AG08396 (cell line): ENCODE results near the gene RPS6KA4.

Source experiments
- DNase-seq: peaks from one replicate; pipeline ENCODE4 v3.0.0; 2012; ENCODE audit warnings: low spot score, mixed read lengths

Gene RPS6KA4

DNA sequence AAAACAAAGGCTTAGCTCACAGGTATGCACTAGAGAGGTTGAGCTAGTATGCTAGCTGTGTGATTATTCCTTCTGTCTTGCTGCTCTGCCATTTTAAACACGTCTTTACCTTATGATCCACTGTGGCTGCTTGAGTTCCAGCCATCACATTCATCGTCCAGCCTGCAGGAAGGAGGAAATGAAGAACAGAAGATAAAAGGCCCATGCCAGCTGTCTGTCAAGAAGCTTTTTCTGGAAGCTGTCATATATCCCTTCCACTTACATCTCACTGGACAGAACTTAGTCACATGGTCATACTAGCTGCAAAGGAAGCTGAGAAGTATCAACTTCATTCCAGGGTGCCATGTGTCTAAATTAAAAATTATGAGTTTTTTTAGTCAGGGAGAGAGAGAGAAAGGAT lies 31.6 kb upstream of the RPS6KA4 start:
- no peak for DNase-seq

DNA sequence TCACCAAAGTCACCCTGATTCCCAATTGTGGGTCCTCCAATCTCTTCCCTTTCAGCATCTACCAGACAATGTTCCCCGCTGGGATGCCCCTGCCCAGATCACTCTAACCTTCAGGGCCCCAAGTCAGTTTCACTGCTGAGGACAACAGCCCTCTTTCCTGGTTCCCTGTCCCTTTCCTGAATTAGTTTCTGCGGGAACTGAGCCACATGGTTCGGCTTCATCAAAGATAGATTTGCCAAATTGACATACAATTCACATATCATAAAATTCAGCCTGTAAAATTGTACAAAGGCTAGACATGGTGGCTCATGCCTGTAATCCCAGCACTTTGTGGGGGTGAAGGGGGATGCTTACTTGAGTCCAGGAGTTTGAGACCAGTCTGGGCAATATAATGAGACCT lies 31.0 kb upstream of the RPS6KA4 start:
- no peak for DNase-seq

DNA sequence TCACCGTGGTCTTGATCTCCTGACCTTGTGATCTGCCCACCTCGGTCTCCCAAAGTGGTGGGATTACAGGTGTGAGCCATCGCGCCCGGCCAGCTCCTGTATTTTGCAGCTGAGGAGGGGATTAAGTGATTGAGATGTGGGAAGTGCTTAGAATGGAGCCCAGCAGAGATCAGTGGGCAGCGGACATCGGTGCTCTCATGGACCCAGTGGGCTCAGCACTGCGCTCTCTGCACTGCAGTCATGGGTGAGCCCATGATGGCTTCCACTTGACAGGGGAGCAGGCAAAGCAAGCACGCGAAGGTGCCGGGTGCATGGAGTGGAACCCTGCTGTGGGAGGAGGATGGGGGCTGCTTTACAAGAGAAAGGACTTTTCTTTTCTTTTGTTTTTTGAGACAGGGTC lies 28.1 kb upstream of the RPS6KA4 start:
- no peak for DNase-seq

DNA sequence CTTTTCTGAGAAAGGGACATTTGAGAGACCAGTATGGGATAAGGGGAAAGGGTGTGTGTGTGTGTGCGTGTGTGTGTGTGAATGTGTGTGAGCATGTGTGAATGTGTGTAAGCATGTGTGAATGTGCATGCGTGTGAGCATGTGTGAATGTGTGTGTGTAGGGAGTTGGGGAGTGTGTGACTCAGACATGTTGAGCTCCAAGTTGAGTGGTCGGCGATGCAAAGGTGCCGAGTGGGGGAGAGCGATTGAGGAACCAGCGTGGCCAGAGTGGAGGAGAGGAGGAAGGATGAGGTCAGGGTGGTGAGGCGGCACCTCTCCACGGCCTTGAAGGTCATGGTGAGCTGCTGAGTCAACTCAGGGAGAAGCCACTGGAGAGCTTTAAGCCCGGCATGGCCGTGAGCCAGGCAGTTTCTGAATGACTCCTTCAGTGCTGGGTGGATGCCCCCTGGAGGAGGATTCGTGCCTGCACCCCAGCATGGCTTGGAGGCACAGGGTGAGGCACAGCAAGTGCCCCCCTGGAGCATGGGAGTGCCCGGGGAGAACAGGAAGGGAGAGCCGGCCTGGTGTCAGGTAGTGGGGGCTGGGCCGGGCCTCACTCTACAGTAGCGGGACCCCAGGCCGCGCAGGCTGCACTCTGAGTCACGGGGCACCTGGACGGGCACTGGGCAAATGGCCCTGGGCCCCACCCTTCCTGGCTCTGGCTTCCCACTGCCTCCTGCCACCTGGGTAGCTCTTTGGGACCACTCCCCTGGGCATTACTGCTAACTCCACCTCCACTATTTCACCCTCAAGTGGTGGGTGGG lies 27.2 kb upstream of the RPS6KA4 start:
- peak; percentile 88 for DNase-seq

DNA sequence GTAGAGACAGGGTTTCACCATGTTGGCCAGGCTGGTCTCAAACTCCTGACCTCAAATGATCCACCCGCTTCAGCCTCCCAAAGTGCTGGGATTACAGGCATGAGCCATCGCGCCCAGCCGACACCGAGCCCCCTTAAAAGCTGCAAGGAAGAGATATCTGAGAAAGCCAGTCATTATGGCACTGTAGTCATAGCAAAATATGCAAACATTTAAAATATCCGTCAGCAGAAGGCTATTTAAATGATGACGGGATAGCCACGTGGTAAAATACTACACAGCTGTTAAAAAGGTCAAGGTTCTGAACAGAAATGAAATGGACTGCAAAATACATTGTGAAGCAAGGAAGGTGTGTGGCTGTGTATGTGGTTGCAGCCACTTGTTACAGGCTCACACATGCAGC lies 25.4 kb upstream of the RPS6KA4 start:
- no peak for DNase-seq

DNA sequence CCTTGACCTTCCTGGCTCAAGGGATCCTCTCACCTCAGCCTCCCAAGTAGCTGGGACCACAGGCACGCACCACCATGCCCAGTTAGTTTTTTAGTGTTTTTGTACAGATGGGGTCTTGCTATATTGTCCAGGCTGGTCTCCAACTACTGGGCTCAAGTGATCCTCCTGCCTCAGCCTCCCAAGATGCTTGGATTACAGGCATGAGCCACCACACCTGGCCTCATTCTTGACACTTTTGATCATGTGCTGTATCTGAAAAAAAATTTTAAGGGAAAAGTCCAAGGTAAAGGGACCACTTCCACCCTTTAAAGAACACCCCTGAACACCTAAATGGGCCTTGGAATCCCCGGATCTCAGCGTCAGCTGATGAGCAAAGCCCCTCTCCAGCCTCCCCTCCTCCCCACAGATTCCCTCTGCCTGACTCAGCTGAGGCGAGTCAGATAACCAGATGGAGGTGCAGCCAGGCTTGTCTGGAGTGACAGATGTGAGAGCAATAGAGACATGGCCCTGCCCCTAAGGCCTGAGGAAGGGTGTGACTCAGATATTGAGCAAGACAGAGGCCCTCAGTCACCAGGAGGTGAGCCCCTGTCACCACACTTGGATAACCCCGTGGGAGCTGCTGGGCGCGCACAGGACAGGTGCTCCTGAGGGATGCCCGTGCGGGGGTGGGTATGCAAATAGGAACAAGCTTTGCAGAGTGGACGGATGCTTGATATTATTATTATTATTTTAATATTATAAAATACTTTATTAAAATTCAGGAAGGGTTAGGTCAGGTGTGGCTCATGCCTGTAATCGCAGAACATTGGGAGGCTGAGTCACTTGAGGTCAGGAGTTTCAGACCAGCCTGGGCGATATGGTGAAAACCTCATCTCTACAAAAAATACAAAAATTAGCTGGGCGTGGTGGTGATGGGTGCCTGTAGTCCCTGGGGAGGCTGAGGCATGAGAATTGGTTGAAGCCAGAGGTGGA lies 23.9 kb upstream of the RPS6KA4 start:
- peak; percentile 92 for DNase-seq

DNA sequence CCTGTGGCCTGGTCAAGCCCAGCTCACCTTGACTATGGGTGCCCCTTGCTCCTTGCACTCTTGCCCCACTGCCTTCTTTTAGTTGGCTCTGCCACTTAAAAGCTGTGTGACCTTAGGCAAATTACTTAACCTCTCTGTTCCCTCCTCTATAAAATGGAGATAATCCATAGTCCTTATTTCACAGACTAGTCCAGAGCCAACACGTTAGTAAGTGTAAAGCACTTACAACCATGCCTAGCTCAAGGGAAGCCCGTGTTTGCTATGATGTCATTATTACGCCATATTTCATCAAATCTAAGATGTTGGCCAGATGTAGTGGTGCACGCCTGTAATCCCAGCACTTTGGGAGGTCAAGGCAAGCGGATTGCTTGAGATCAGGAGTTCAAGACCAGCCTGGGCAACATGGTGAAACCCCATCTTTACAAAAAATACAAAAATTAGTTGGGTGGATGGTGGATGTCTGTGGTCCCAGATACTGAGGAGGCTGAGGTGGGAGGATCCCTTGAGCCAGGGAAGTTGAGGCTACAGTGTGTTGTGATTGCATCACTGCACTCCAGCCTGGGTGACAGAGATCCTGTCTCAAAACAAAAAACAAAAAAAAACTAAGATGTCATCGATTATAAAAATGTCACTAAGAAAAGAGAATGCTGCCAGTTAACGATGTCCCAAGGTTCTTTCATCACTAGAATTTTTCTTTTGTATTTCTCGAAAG lies 21.3 kb upstream of the RPS6KA4 start:
- no peak for DNase-seq

DNA sequence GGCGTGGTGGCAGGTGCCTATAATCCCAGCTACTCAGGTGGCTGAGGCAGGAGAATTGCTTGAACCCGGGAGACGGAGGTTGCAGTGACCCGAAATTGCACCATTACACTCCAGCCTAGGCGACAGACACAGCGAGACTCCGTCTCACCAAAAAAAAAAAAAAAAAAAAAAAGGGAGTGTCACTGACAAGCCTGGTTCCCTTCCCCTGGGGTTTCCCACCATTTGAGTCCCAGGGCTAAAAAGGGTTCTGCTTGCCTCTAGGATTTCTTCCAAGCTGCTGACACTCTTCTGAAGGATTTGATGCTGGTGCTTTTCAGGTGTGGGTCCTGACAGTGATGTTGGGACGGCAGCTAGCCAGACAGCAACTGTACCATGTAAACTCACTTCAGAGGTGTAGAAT lies 20.2 kb upstream of the RPS6KA4 start:
- DNase-seq: no peak

DNA sequence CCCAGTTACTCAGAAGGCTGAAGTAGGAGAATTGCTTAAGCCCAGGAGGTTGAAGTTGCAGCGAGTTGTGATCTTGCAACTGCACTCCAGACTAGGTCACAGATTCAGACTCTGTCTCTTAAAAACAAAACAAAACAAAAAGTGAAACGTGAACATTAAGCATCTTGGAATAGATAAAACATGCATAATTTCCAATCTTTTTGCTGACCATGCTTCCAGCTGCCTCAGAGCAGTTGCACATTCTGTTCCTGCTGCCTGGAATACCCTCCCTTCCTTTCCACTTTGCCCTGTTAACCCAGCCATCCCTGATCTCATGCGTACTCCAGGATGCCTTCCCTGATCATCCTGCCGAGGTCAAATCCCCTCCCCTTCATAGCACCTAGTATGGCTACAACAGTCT lies 19.7 kb upstream of the RPS6KA4 start:
- no peak for DNase-seq

DNA sequence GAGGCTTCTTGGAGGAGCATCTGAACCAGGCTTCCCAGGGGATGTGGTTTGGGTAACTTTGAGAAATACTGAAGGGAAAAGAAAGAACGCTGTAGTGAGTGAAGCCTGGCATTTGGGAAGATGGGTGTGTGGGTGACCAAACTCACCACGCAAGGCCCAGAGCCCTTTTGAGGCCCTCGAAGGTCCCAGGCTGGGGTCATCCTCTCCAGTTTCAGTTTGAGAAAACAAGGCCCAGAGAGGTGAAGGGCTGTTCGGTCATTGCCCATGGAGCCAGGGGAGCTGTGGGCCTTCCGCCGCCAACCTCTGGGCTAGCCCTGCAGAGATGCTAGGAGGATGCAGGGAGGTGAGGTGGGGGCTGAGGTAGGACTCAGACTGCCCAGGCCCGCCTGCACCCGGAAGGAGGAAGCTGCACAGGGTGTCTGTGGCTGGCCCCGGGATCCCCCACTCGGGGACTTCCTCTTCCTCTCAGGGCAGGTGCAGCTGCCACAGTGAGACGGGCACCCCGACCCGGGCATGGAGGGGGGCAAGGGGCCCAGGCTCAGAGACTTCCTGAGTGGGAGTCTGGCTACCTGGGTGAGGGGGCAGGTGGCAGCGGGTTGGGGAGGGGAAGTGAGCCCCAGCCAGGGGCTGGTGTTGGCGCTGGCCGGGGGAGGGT lies 19.1 kb upstream of the RPS6KA4 start, which contains the start of gene CCDC88B:
TSS of gene CCDC88B (plus strand) at position 451 of the 655 bp plus-strand sequence. CDS start at position 514, 63 bp downstream.
- no peak for DNase-seq

DNA sequence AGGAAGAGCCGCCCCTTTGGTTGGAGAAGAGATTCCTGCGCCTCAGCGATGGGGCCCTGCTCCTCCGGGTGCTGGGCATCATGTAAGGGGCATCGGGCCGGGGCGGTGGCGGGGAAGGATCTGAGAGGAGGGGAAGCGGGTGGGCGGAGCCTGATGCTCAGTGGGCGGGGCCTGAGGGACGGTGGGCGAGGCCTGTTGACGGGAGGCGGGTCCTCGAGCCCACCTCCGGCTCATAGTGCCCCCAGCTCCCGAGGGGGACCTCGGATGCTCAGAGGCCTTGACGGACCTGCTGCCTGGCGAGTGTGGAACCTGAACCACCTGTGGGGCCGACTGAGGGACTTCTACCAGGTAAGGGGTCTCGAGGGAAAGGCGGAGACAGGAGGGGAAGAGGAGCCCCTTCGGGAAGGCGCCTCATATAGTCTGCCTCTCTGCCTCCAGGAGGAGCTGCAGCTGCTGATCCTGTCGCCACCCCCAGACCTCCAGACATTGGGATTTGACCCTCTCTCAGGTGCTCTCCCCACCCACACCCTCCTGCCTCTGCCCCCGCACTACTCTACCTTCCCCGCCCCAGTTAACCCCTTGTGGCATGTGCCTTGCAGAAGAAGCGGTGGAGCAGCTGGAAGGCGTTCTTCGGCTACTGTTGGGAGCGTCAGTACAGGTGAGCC lies 18.2 kb upstream of the RPS6KA4 start:
- no peak for DNase-seq

DNA sequence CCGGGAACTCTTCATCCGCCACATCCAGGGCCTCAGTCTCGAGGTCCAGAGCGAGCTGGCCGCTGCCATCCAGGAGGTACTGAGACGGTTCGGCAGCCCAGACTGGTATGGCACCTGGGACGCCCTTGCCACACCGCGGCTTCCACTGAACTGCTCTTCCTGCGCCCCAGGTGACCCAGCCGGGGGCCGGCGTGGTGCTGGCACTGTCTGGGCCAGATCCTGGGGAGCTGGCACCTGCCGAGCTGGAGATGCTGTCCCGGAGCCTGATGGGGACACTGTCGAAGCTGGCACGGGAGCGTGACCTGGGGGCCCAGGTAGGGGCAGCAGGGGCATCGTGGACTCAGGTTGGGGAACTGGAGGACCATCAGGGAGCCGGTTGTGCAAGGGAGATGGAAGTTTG lies 17.5 kb upstream of the RPS6KA4 start:
- DNase-seq: no peak

DNA sequence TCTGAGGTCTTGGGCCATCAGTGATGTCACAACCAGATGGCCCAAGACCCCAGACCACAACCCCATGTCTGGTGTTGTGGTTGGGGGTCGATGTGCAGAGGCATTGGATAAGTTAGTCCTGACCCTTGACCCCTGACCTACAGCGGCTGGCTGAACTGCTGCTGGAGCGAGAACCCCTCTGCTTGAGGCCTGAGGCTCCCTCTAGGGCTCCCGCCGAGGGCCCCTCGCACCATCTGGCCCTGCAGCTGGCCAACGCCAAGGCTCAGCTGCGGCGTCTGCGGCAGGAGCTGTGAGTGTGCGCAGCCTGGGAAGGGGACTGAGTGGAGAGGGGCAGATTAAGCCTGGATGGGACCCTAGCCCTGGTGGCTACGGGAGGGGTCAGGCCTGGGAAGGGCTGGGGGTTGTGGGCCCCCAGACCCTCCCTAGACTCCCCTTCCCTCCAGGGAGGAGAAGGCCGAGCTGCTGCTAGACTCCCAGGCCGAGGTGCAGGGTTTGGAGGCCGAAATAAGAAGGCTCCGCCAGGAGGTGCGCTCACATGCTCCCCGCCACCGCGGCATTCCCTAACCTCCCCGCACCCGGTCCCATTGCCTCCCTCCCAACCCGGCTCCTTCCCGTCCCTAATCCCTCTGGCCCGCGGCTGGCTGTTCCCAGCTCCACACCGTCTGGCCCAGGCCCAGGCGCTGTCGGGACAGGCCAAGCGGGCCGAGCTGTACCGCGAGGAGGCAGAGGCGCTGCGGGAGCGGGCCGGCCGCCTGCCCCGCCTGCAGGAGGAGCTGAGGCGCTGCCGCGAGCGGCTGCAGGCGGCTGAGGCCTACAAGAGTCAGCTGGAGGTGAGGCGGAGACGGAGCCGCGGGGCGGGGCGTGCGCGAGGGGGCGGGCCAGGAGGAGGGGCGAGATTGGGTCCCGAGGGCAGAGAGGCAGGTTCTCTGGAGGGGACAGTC lies 16.8 kb upstream of the RPS6KA4 start:
- DNase-seq: peak; percentile 97

DNA sequence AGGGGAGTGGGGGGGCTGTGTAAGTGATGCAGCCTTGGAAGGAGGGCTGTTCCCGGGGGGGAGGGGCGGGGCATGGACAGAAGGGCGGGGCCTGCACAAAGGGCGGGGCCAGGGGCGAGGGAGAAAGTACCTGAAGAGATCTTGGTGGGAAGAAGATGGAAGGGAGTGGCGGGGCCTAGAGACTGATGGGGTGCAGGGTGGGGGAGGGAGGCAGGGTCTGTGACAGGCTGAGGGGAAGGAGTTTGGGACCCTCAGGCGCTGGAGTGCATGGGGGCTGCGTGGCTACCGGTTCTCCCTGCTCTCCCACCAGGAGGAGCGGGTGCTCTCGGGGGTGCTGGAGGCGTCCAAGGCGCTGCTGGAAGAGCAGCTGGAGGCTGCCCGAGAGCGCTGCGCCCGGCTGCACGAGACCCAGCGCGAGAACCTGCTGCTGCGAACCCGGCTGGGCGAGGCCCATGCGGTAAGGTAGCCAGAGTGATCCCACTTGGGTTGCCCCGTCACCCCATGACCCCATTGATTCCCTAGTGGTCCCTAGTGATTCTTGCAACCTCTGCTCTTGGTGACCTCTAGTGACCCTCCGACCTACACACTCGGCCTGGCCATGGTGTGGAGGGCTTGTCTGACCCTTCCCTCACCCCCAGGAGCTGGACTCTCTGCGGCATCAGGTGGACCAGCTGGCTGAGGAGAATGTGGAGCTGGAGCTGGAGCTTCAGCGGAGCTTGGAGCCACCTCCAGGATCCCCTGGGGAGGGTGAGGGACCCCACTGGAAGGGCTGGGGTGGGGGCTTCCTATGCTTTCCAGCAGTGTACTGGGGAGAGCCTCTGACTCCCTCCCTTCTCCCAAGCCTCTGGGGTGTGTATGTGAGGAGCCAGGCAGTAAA lies 15.9 kb upstream of the RPS6KA4 start:
- DNase-seq: no peak

DNA sequence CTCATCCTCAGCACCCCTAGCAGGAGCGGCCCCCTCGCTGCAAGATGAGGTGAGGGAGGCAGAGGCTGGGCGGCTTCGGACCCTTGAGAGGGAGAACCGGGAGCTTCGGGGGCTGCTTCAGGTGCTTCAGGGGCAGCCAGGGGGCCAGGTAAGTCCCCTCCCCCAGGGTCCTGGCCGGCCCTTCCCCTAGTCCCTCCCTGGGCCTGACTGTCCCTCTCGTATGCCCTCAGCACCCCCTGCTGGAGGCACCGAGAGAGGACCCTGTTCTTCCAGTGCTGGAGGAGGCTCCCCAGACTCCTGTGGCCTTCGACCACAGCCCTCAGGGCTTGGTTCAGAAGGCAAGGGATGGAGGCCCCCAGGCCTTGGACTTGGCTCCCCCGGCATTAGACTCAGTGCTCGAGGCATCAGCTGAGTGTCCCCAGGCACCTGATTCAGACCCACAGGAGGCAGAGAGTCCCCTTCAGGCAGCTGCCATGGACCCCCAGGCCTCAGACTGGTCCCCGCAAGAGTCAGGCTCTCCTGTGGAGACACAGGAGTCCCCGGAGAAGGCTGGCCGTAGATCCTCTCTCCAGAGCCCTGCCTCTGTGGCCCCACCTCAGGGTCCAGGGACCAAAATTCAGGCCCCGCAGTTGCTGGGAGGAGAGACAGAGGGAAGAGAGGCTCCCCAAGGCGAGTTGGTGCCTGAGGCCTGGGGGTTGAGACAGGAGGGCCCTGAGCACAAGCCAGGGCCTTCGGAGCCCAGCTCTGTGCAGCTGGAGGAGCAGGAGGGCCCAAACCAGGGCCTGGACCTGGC lies 15.0 kb upstream of the RPS6KA4 start:
- no peak for DNase-seq

DNA sequence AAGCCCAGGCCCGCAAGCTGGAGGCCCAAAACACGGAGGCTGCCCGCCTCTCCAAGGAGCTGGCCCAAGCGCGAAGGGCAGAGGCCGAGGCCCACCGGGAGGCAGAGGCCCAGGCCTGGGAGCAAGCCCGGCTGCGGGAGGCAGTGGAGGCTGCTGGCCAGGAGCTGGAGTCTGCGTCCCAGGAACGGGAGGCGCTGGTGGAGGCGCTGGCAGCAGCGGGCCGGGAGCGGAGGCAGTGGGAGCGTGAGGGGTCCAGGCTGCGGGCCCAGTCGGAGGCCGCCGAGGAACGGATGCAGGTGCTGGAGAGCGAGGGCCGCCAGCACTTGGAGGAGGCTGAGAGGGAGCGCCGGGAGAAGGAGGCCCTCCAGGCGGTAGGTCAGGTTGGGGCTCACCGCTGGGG lies 14.2 kb upstream of the RPS6KA4 start:
- no peak for DNase-seq

DNA sequence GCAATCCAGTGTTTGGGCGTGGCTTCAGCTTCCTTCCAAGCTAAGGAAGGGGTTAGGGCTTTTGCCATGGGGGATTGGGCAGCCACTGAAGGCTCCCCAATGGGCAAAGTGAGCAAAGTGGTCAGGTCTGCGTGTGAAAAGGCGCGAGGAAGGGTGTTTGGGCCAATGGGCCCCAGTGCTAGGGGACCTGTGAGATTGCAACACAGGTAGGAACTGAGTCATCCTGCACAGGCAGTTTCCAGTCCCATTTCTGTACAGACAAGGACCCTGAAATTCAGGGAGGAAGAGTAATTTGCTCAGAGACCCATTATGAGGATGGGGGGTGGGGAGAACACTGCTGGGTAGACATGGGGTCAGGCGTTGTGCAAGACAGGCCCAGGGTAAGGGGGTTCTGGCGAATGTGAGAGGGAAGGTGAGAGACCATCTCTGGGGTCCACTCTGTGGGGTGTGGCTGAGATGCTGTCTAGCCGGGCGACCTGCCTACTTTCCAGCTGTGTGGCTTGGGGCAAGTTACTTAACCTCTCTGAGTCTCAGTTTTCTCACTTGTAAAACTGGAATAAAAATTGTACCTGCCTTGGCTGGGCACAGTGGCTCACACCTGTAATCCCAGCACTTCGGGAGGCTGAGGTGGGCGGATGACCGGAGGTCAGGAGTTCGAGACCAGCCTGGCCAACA lies 11.6 kb upstream of the RPS6KA4 start:
- no peak for DNase-seq
